Stimulated activated CD4-positive, alpha-beta T cell treated with anti-CD3 and anti-CD28 coated beads, TNF-alpha, amount 100 ng/mL, for 48 hours (primary cell): ENCODE results near the gene HRH1.

Source experiments
- DNase-seq, 3 donors: peaks; one replicate each; pipeline ENCODE4 v3.0.0-alpha.2; 2020; ENCODE audit warnings: low read depth in 3 of 3

Gene HRH1

DNA sequence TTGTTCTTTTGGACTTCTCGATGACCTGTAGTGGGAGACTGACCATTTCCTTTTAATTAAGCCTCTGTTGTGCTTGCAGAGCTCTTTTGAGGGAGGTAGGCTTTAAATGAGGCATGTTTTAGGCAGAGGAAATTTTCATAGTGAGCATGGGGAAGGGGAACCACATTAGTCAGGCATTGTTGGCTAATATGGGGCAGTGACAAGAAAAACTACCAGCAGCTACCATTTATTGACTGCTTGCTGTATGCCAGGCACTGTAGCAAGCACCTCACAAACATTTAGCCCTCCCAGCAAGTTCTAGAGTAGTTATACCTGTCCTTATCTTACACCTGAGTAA is 128.8 kb downstream of the HRH1 start:
- no peak for DNase-seq

GRCh38 chr3:11284011-11284410 is 129.7 kb downstream of the HRH1 start:
- no peak for DNase-seq

DNA sequence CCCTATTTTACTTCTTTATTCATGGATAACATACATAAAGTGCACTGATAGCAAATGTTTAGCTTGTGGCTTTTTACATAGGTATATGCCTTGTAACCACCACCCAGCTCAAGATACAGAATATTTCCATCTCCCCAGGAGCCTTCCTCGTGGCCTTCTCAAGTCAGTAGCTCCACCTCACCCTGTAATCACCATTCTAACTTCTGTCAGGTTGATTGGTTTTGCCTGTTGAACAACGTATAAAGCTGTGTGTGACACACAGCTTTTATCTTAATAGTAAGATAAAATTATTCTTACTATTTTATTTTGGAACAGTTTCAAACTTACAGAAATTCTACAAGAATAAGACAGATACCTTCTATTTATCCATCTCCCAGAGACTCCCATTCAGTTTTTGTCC is 131.2 kb downstream of the HRH1 start:
- DNase-seq = no peak

GRCh38 chr3:11287404-11287803 is 133.1 kb downstream of the HRH1 start:
- DNase-seq = no peak

DNA sequence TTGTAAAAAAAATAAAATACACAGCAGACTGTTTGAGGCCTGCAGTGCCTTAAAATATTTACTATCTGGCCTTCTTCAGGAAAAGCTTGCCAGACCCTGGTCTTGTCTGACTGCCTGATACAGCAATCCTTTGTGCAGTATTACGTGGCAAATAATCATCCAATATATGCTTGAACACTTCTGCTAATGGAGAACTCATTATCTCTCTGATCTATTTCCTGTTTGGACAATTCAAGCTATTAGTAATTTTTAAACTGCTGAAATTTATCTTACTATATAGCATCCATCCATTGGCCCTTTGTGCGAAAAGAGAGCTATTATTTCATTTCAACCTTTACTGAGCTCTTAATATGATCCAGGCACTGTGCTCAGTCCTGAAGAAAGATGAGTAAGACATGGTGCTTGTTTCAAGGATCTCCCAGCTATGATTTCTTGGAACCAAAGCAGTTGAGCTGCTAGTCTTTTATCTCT is 133.8 kb downstream of the HRH1 start:
- no peak for DNase-seq

DNA sequence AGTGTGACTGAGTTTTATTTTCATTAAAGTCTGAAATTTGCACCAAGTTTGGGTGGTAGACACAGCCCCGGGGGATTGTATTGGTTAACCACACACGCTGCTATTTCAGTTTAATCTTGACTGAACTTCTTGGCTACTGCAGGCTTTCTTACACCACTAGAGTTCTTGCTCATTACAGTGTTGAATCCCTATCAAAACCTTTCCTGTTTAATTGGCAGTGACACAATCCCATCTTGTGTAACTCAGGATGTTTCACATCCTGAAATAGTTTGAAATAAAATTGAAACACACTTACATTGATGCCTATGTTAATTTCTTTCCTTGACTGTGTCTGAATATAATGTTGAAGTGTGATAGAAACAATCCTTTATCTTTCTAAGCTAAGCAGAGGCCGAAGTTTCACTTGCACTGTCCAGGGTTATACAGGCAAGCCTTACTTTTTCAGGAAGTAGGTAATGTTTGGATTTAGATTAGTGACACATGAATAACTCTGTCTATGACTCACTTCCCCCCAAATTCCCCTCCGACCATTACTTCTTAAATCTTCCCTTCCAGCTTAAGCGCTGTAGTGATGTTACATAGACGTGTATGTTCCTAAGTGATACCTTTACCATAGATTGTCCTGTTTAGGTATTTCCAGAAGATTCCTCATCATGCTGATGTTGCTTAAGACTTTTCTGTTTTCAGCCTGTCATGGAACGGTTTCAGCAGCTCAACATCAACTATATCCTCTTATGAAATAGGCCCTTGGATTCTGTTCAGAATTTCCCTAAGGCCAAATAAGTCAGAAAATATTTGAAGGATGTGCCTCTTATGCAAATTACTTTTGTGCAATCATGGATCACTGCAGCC is 134.7 kb downstream of the HRH1 start:
- DNase-seq = no peak

GRCh38 chr3:11289864-11290263 is 135.6 kb downstream of the HRH1 start:
- no peak for DNase-seq

DNA sequence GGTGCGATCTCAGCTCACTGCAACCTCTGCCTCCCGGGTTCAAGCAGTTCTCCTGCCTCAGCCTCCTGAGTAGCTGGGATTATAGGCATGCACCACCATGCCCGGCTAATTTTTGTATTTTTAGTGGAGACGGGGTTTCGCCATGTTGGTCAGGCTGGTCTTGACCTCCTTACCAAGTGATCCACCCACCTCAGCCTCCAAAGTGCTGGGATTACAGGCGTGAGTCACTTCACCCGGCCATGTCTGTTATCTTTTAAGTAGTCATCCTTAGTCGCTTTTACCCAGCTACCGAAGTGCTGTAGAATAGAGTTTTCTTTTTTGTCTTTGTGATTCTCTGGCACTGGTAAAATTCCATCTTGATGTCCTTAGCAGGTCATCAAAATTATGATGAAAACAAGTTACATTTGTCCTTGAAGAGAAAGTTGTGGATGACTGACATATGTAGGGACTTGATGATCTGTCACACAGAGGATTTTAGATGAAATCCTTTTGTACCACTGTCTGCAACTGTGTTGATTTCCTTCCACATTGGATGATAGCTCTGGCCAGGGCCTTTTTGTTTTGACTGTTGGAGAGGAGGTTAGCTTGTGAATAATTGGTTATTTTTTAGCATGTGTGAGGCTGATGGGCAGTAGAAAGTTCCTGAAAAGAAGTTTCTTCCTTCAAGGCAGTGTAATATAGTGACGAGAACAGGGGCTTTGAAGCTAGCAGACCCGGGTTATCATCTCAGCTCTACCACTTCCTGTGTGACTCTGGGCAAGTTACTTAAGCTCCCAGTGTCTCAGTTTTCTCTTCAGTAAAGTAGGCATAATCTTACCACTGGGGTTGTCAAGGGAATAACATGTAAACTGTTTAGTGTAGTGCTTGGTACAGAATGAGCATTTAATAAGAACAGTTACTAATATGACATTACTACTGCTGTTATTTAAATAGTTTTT is 136.7 kb downstream of the HRH1 start:
- DNase-seq = no peak

- no peak for DNase-seq
Observed at GRCh38 chr3:11291808-11292207, 137.5 kb downstream of the HRH1 start.

GRCh38 chr3:11297126-11297525 is 142.8 kb downstream of the HRH1 start:
- DNase-seq = no peak

DNA sequence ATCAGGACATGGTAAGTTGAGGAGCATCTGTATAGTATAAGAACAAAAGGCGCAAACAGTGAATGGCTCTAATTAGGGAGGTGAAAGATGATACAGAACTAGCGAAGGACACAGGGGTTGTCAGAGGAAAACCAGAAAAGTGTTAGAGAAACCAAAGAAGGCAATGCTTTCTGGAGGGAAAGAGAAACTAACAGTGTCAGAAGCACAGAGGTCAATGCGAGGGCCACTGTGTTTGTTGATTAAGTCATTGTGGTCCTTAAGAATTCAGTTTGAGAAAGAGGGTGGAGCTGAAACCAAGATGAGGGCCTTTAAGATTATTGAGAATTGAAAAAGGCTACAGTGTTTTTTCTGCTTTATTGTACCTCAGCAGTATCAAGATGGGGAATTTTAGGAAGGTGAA is 146.7 kb downstream of the HRH1 start:
- no peak for DNase-seq

DNA sequence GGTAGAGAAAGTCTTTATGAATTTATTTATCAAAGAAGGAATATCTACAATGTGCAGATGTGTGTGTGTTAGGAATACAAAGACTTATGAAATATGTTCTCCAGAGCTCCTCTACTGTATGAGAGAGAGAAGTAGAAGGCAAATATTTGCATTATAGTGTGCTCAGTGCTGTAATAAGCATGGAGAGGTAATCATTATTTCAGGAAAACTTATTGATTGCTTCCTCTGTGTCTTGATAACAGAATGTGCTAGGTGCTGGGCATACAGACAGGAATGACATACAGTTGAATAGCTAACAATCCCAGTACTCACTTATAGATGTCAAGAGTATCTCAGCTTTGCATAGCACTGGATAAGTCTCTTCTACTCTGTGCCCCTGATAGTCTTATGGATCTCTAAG is 148.2 kb downstream of the HRH1 start:
- DNase-seq = no peak

DNA sequence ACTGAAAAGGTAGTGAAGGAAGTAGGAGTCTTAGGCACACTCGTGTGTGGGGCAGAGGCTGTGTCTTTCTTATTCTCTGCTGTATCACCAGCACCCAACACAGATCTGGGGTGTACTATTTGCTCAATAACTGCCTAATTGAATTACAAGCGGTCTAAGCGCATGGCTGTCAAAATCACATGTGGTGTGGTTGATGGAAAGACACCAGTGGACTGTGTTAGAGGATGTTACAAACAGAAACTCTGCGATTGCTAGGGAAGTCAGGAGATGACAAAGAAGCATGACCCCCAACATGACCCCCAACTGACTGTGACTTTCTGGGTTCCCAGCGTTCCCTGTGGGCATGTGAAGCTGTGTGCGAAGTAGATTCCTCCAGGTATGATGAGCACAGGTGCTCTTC is 149.9 kb downstream of the HRH1 start:
- DNase-seq = no peak

DNA sequence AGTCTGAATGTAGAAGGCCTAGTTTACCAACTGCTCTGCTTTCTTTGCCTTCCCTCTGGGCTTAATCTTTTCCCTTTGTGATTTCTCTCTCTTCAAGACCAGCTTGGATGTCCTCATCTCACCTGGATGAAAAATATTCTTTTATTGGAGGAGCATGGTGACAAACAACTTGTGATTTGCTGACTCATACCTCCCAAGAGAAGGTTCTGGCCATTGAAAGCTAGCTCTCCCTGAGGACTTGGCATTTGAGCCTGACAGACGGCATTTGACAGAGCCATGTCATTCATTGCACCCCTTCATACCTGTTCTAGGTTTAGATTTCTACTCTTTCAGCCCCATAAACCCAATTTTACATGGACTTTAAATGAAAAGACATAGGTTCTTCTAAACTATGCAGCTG is 151.2 kb downstream of the HRH1 start:
- DNase-seq = no peak

GRCh38 chr3:11306817-11307589 is 152.7 kb downstream of the HRH1 start:
- DNase-seq = peak in 2 of 3 donors; percentile 12 to 32

DNA sequence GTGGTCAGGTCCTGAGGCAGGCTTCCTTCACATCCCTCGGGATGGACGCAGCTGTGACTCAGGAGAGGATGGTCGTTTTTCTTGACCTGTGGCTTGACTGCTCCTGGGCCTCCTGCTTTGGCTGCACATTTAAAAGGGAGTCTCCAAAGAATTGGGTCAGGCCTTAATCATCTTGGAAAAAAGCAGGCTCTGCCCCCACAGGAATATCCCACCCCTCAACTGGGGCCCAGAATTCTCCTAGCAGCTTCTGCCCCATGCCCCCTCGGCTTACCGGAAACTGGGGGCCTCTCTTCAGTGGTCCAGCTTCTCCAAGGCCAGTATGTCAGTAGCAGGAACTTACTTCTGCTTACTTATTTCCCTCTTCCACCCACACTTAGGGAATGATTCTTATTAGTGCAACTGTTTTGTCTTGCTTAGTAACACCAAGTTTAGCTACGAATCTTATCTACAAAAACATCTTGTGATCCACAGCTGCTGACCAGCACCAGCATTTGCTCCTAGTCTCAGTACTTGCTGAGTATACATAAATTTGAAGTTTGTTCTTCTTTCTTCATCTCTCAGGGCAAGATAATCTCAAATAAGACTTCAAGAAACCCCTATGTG is 153.6 kb downstream of the HRH1 start:
- no peak for DNase-seq

DNA sequence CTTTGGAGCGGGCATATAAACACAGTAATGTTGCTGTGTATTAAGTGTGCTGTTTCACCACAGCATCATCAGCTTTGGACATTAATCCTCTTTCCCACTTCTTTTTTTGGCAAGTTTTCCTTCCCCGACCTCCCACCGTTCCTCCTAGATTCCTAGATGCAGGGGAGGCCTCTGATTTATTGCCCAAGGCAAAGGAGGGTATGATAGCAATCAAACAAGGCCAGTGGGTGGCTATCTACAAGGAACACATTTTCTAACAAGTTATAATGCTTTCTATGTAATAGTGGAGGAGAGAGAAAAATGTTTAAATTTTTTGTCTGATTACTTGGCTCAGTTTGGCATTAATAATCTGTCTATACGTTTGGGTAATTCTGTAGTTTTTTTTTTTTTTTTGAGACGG is 156.0 kb downstream of the HRH1 start:
- DNase-seq = no peak

DNA sequence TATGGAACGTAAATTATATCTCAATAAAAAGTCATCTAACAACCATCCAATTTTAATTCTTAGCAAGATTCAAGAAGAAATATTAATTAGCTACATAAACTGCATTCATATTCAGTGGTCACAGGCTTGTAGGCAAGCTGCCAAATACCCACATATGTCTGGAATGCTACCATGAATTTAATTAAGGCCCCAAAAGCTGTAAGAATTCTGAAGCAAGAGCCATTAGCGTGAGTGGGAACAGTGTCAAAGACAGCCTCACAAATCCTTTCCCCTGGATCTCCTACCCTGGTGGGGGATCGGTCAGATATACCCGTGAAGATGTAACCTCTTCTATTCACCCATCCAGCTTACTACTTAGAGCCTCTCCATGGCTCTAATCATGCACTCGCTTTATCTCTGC is 157.9 kb downstream of the HRH1 start:
- no peak for DNase-seq
